Ovary (tissue), 9 donors: Measurements from ENCODE around the gene FUOM. TPM values are rescaled to one million over a fixed set of nuclear protein-coding genes. Genes with fewer than 3 reads are reported as not detected.

Experiments
- DNase-seq, 5 donors: peaks; one replicate each; pipeline ENCODE4 v3.0.0-alpha.2; 2019 to 2020
- H3K27ac ChIP-seq, 2 donors: fragments of 200-600 bp; one replicate each; pipeline versions ENCODE4 v1.5.1 to v1.8.0; 2019 to 2022
- H3K27me3 ChIP-seq: fragments of 200-600 bp; one replicate; pipeline ENCODE4 v1.8.0; 2022
- H3K36me3 ChIP-seq: fragments of 200-600 bp; sonication (generic); one replicate; pipeline ENCODE4 v1.5.1; 2019
- H3K4me1 ChIP-seq: one replicate; pipeline ENCODE4 v1.8.1; 2013; ENCODE audit warnings: mild to moderate bottlenecking, moderate library complexity; ENCODE audit not compliant: insufficient read depth
- H3K4me3 ChIP-seq: fragments of 200-600 bp; sonication (generic); one replicate; pipeline ENCODE4 v1.5.1; 2017
- H3K9me3 ChIP-seq, 2 donors: fragments of 200-600 bp in 1 of 2; sonication (generic) in 1 of 2; one replicate each; pipeline versions ENCODE4 v1.5.1 to v1.8.1; 2013 to 2019; ENCODE audit warnings: mild to moderate bottlenecking in 1 of 2, moderate library complexity in 1 of 2
- CTCF ChIP-seq, 3 donors: fragments of 450-650 bp in 2 of 3; fragments of 200-600 bp in 1 of 3; IDR thresholded peaks; one replicate each; pipeline versions ENCODE4 v1.5.1 to v1.8.0; 2016 to 2022; ENCODE audit warnings: antibody characterized with exemption in 3 of 3, mild to moderate bottlenecking in 1 of 3
- EP300 ChIP-seq: sonication (generic); formaldehyde crosslinking; IDR thresholded peaks from one replicate; pipeline ENCODE4 v1.6.1; 2017; ENCODE audit warnings: antibody characterized with exemption
- POLR2A ChIP-seq: fragments of 450-650 bp; IDR thresholded peaks from one replicate; pipeline ENCODE4 v1.6.1; 2017; ENCODE audit warnings: antibody characterized with exemption, mild to moderate bottlenecking, moderate library complexity
- WGBS, 3 donors: extraction: QIAGEN DNeasy Blood & Tissue Kit in 1 of 3; methylation state at CpG; one replicate each; pipeline versions ENCODE4 v1.1.5 to v1.1.7; 2013 to 2017; 5-methylcytosine and 5-hydroxymethylcytosine counted together
- intact Hi-C, 4 donors: fragments of 100-400 bp; cut with DNase I; formaldehyde crosslinking; loops; one replicate each; pipeline versions ENCODE4 v1.11.0 to v1.15.1; 2022 to 2023
- polyA plus RNA-seq, 2 donors: library from polyadenylated mRNA; stranded (reverse); fragments of 200-250 nt in 1 of 2; fragments of 350-450 nt in 1 of 2; fragmentation: Illumina TruSeq in 1 of 2; extraction: RNeasy Lipid Tissue Mini Kit (QIAGEN cat#74804) in 1 of 2; gene quantifications; one replicate each; pipeline ENCODE4 v1.2.3, GENCODE V29; 2013 to 2014
- total RNA-seq, 7 donors: library from RNA; depleted of rRNA in 2 of 7; stranded (reverse); fragments of >200 nt in 2 of 7; fragmentation: NEBNext Ultra II Directional in 3 of 7; extraction: Animal tissue kit (Norgen Biotek cat#: 25700) in 3 of 7; gene quantifications; one replicate each; pipeline versions ENCODE4 v1.1.0 to v1.2.4, GENCODE V29; 2016 to 2023
- donor health status: DM: no; HTN: no; CAD: no; lungs with moderate emphysema.
- donor health status: DM: no; HTN: no; CAD: no.
- donor health status: Bipolar disorder and iron deficiency.
- donor health status: DM: yes; HTN: yes; CAD: no.
- donor health status: DM: no; HTN: no; CAD: no.
- donor health status: DM: yes; HTN: yes; CAD: no.

FUOM gene
- total and polyA plus RNA-seq, 9 donors: 1.2 to 26.3 (median 14.8) TPM

- H3K4me1 ChIP-seq: peaks cover 7% of the 10 kb centered on the region
- no peaks in the 10 kb centered on the region for H3K27me3 ChIP-seq
- no peak for DNase-seq
- intact Hi-C loops: no loop called here
- H3K4me3 ChIP-seq: peak overlapping the region; percentile 49
- H3K9me3 ChIP-seq: no peaks in the 10 kb centered on the region
- H3K36me3 ChIP-seq: no peaks in the 10 kb centered on the region
- TF ChIP-seq CTCF (IDR thresholded peaks at IDR 0.05) (no peak), EP300 (no peak), POLR2A (no peak)
- peak overlapping the region in 1 of 2 donors; percentile 64 for H3K27ac ChIP-seq
- 45 to 56% (median 47%) methylated on average over 21 to 27 of the region's 27 CpGs for WGBS, 3 donors
Observed at GRCh38 chr10:133356549-133357284, 1.1 kb downstream of the FUOM start.

- no peak overlapping the region for H3K27ac ChIP-seq
- no peak overlapping the region for H3K4me3 ChIP-seq
- TF ChIP-seq CTCF (IDR thresholded peaks at IDR 0.05) (no peak), POLR2A (no peak), EP300 (no peak)
- no peaks in the 10 kb centered on the region for H3K36me3 ChIP-seq
- intact Hi-C loops: no loop called here
- 90 to 98% (median 96%) methylated on average over 3 of the region's 3 CpGs for WGBS, 3 donors
- peaks cover 7% of the 10 kb centered on the region for H3K4me1 ChIP-seq
- DNase-seq: no peak
- H3K27me3 ChIP-seq: no peaks in the 10 kb centered on the region
- H3K9me3 ChIP-seq: no peaks in the 10 kb centered on the region
Observed at GRCh38 chr10:133355991-133356390, 1.8 kb downstream of the FUOM start.

GRCh38 chr10:133355266-133355665, 2.6 kb downstream of the FUOM start:
- Histone ChIP-seq H3K4me1 (peaks cover 7% of the 10 kb centered on the region), H3K4me3 (no peak overlapping the region), H3K9me3 (no peaks in the 10 kb centered on the region), H3K27ac (no peak overlapping the region), H3K36me3 (no peaks in the 10 kb centered on the region), H3K27me3 (no peaks in the 10 kb centered on the region)
- WGBS, 3 donors: 96 to 97% (median 96%) methylated on average over 6 of the region's 6 CpGs
- intact Hi-C loops: no loop called here
- TF ChIP-seq POLR2A (no peak), CTCF (IDR thresholded peaks at IDR 0.05) (no peak), EP300 (no peak)
- DNase-seq: no peak

DNA sequence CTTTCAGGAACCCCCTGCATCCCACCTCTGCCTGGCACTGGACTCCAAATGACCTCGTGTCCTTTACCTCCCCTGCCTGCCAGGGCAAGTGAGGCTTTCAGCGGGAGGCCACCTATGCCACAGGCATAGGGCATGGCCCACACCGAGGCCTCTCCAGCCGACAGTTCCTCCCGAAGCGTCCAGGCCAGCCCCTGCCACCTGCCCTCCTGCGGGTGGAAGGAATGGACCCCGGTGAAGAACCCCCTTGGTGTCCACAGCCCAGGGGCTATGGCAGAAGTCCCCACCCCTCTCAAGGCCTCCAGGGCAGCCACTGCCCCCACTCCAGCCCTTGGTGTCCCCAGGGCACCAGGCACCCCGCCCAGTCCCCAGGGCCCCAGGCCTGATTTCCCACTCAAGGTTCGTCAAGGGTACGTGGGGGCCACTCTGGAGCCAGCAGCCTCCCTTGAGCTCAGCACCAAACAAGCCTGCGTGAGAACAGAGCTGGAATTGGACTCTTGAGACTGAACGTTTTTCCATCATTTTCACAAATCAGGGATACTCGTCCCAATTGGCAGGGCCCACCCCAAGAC, 3.1 kb downstream of the FUOM start:
- Histone ChIP-seq H3K9me3 (no peaks in the 10 kb centered on the region), H3K4me1 (peaks cover 7% of the 10 kb centered on the region), H3K27me3 (no peaks in the 10 kb centered on the region), H3K4me3 (no peak overlapping the region), H3K27ac (no peak overlapping the region), H3K36me3 (no peaks in the 10 kb centered on the region)
- 91 to 94% (median 92%) methylated on average over 14 of the region's 14 CpGs for WGBS, 3 donors
- DNase-seq: no peak
- no peak for TF ChIP-seq CTCF (IDR thresholded peaks at IDR 0.05)
- TF ChIP-seq POLR2A: no peak
- no peak for TF ChIP-seq EP300
- intact Hi-C loops: no loop called here
